Mammary epithelial cell (primary cell): ENCODE results near the gene RAB3IL1.

Experiments
- EZH2 ChIP-seq: IDR thresholded peaks from 2 replicates; pipeline ENCODE4 v1.6.1; 2012; ENCODE audit warnings: low read length, inconsistent platforms, borderline replicate concordance
- TF ChIP-seq, protein P1 (sequence below), 2 donors: IDR thresholded peaks in 1 of 2; conservative IDR thresholded peaks in 1 of 2; 2 replicates each; pipeline ENCODE4 v1.5.1; 2011 to 2012; ENCODE audit warnings: inconsistent platforms in 2 of 2, low read length in 2 of 2, mild to moderate bottlenecking in 2 of 2, control low read depth in 1 of 2, low read depth in 1 of 2; ENCODE audit not compliant: insufficient read depth in 1 of 2; ENCODE audit errors: extremely low read depth in 1 of 2

DNA sequence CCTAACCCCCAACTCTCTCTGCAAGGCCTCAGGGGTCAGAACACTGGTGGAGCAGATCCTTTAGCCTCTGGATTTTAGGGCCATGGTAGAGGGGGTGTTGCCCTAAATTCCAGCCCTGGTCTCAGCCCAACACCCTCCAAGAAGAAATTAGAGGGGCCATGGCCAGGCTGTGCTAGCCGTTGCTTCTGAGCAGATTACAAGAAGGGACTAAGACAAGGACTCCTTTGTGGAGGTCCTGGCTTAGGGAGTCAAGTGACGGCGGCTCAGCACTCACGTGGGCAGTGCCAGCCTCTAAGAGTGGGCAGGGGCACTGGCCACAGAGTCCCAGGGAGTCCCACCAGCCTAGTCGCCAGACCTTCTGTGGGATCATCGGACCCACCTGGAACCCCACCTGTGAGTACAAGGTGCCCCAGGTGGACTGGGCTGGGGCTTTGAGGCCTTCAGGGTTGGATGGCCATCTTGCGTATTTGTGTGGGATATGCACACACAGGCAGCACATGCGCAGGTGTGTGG lies 32.7 kb upstream of the RAB3IL1 start, which contains the start of gene BEST1:
- TF ChIP-seq, protein P1, sequence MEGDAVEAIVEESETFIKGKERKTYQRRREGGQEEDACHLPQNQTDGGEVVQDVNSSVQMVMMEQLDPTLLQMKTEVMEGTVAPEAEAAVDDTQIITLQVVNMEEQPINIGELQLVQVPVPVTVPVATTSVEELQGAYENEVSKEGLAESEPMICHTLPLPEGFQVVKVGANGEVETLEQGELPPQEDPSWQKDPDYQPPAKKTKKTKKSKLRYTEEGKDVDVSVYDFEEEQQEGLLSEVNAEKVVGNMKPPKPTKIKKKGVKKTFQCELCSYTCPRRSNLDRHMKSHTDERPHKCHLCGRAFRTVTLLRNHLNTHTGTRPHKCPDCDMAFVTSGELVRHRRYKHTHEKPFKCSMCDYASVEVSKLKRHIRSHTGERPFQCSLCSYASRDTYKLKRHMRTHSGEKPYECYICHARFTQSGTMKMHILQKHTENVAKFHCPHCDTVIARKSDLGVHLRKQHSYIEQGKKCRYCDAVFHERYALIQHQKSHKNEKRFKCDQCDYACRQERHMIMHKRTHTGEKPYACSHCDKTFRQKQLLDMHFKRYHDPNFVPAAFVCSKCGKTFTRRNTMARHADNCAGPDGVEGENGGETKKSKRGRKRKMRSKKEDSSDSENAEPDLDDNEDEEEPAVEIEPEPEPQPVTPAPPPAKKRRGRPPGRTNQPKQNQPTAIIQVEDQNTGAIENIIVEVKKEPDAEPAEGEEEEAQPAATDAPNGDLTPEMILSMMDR (conservative IDR thresholded peaks at IDR 0.05 in 1 of 2, IDR thresholded peaks at IDR 0.05 in 1 of 2; ENCODE audit: extremely low read depth in 1 of 2, insufficient read depth in 1 of 2, low read depth in 1 of 2, low read length in 2 of 2): no peak
- TF ChIP-seq EZH2: no peak
